WTC11 (cell line): Measurements from ENCODE around the gene PIGV. TPM values are rescaled to one million over a fixed set of nuclear protein-coding genes. Genes with fewer than 3 reads are reported as not detected.

Source experiments
- ATAC-seq: fragments of 200-7000 bp; cut with Tn5 transposase; 2 replicates; pipeline ENCODE4 v1.10.0; 2021; ENCODE audit warnings: mild to moderate bottlenecking, moderate library complexity
- CTCF ChIA-PET: fragments of 300-600 bp; sonication (Branson Sonifier 250); formaldehyde crosslinking; loops from one replicate; lab custom pipeline; 2021; ENCODE audit warnings: antibody characterized with exemption; lab: Charles Lee
- POLR2A ChIA-PET: fragments of 350-600 bp; sonication (Branson Sonifier 250); formaldehyde crosslinking; loops from one replicate; lab custom pipeline; 2021; ENCODE audit warnings: antibody characterized with exemption; lab: Charles Lee
- DNase-seq: peaks from one replicate; pipeline ENCODE4 v3.0.0; 2021; ENCODE audit warnings: low spot score
- H3K27ac Mint-ChIP-seq: 2 replicates; pipeline ENCODE4 v1.8.0; 2021; ENCODE audit warnings: mixed read lengths
- H3K27me3 Mint-ChIP-seq: 2 replicates; pipeline ENCODE4 v1.8.0; 2021; ENCODE audit warnings: low read depth, mild to moderate bottlenecking, moderate library complexity, mixed read lengths
- H3K36me3 Mint-ChIP-seq: 2 replicates; pipeline ENCODE4 v1.8.0; 2021; ENCODE audit warnings: mixed read lengths
- H3K4me1 Mint-ChIP-seq: 2 replicates; pipeline ENCODE4 v1.8.0; 2022; ENCODE audit warnings: mixed read lengths
- H3K4me3 Mint-ChIP-seq: 2 replicates; pipeline ENCODE4 v1.8.0; 2021; ENCODE audit warnings: mild to moderate bottlenecking, moderate library complexity, mixed read lengths
- H3K9me3 Mint-ChIP-seq: 2 replicates; pipeline ENCODE4 v1.8.0; 2021; ENCODE audit warnings: mixed read lengths
- CREB1 ChIP-seq: sonication (generic); formaldehyde crosslinking; IDR thresholded peaks from 2 replicates; pipeline ENCODE4 v1.8.0; 2023; ENCODE audit warnings: mild to moderate bottlenecking, missing genetic modification reagents
- ETV6 ChIP-seq: sonication (generic); formaldehyde crosslinking; IDR thresholded peaks from 2 replicates; pipeline ENCODE4 v1.8.1; 2022; ENCODE audit warnings: mild to moderate bottlenecking, missing genetic modification reagents
- IRF2 ChIP-seq: sonication (generic); formaldehyde crosslinking; IDR thresholded peaks from 2 replicates; pipeline ENCODE4 v1.8.0; 2022; ENCODE audit warnings: low read depth, missing genetic modification reagents, borderline replicate concordance
- JAZF1 ChIP-seq: fragments of 250-450 bp; sonication (Bioruptor Pico); IDR thresholded peaks from 2 replicates; pipeline ENCODE4 v1.9.0; 2021; ENCODE audit warnings: moderate library complexity, mild to moderate bottlenecking, inconsistent platforms
- TCF7 ChIP-seq: sonication (generic); formaldehyde crosslinking; IDR thresholded peaks from 2 replicates; pipeline ENCODE4 v1.8.0; 2022; ENCODE audit warnings: mild to moderate bottlenecking, low read depth, missing genetic modification reagents, moderate library complexity
- TEAD1 ChIP-seq: sonication (generic); formaldehyde crosslinking; IDR thresholded peaks from 2 replicates; pipeline ENCODE4 v1.8.0; 2022; ENCODE audit warnings: mild to moderate bottlenecking, missing genetic modification reagents
- ZBTB21 ChIP-seq: sonication (generic); formaldehyde crosslinking; IDR thresholded peaks from 2 replicates; pipeline ENCODE4 v1.8.1; 2023; ENCODE audit warnings: mild to moderate bottlenecking, missing genetic modification reagents, borderline replicate concordance
- ZNF219 ChIP-seq: sonication (generic); formaldehyde crosslinking; IDR thresholded peaks from 2 replicates; pipeline ENCODE4 v1.8.0; 2023; ENCODE audit warnings: missing genetic modification reagents, mild to moderate bottlenecking, borderline replicate concordance
- ZNF416 ChIP-seq: fragments of 250-450 bp; sonication (Bioruptor Pico); IDR thresholded peaks from 2 replicates; pipeline ENCODE4 v1.9.0; 2021; ENCODE audit warnings: mild to moderate bottlenecking, inconsistent platforms
- total RNA-seq: library from RNA; stranded (reverse); gene quantifications from 3 replicates; pipeline ENCODE4 v1.2.3, GENCODE V29; 2021
- TF ChIP-seq, protein P1 (sequence below): sonication (generic); formaldehyde crosslinking; IDR thresholded peaks from 2 replicates; pipeline ENCODE4 v1.8.1; 2022; ENCODE audit warnings: missing genetic modification reagents, borderline replicate concordance
- TF ChIP-seq, protein P2 (sequence below): sonication (generic); formaldehyde crosslinking; IDR thresholded peaks from 2 replicates; pipeline ENCODE4 v1.8.1; 2022; ENCODE audit warnings: mild to moderate bottlenecking, moderate library complexity, missing genetic modification reagents
- TF ChIP-seq, protein P3 (sequence below): sonication (generic); formaldehyde crosslinking; IDR thresholded peaks from 2 replicates; pipeline ENCODE4 v1.8.0; 2022; ENCODE audit warnings: mild to moderate bottlenecking, missing genetic modification reagents
- TF ChIP-seq, protein P4 (sequence below): sonication (generic); formaldehyde crosslinking; IDR thresholded peaks from 2 replicates; pipeline ENCODE4 v1.8.0; 2022; ENCODE audit warnings: mild to moderate bottlenecking, missing genetic modification reagents
- TF ChIP-seq, protein P5 (sequence below): fragments of 250-450 bp; sonication (Bioruptor Pico); IDR thresholded peaks from 2 replicates; pipeline ENCODE4 v1.9.0; 2021; ENCODE audit warnings: moderate library complexity, mild to moderate bottlenecking, inconsistent platforms, borderline replicate concordance
- TF ChIP-seq, protein P6 (sequence below): sonication (generic); formaldehyde crosslinking; IDR thresholded peaks from 2 replicates; pipeline ENCODE4 v1.8.1; 2023; ENCODE audit warnings: mild to moderate bottlenecking, missing genetic modification reagents, moderate library complexity
- TF ChIP-seq, protein P7 (sequence below): sonication (generic); formaldehyde crosslinking; IDR thresholded peaks from 2 replicates; pipeline ENCODE4 v1.8.1; 2023; ENCODE audit warnings: mild to moderate bottlenecking, missing genetic modification reagents

Gene PIGV
- total RNA-seq, 1 experiment from 2014 or later: 15.0 TPM

DNA sequence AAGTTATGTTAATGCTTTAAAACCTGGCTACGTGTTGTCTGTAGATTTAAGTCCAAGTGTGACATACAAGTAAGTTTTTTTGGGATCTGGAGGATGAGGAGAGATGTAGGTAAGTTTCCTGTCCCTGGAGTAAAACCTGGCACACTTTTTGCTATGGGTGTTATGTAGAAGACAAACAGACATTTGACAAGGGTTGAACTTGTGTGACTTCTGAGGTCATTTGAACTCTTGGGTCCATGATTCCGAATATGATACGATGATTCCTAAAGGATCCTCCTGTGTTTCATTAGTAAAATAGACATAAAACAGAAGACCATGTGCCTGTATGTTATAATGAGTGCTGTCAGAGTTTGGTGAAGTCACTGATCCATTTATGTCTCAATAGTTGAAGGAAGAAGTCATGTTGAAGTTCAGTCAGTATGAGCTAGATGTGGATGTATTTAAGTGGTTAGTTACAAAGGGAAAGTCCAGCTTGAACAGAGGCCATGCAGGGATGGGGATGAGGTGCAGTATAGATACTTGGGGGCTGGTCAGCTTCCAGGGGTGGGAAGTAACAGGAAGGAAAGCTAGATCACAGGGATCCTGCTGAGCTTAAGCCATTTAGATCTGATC lies 47.6 kb upstream of the PIGV start:
- DNase-seq: no peak
- ChIA-PET POLR2A (no interaction called here), CTCF (interaction anchor here (1.1 kb wide), 1 partner anchor 138 kb away, joined by 3 read pairs; no protein-coding TSS in a partner anchor)
- no peak for ATAC-seq
- H3K36me3 Mint-ChIP-seq: peaks cover 32% of the 10 kb centered on the region
- no peak overlapping the region for H3K4me3 Mint-ChIP-seq
- peaks cover 32% of the 10 kb centered on the region for H3K4me1 Mint-ChIP-seq
- H3K27ac Mint-ChIP-seq: peak overlapping the region; percentile 43
- no peaks in the 10 kb centered on the region for H3K27me3 Mint-ChIP-seq
- TF ChIP-seq TCF7 (CRISPR knock-in tag) (no peak), ZNF416 (CRISPR knock-in tag) (no peak), JAZF1 (CRISPR knock-in tag) (no peak), CREB1 (CRISPR knock-in tag) (no peak), IRF2 (no peak), TEAD1 (CRISPR knock-in tag) (no peak), ZBTB21 (CRISPR knock-in tag) (no peak), ETV6 (CRISPR knock-in tag) (no peak)
- TF ChIP-seq, protein P1, sequence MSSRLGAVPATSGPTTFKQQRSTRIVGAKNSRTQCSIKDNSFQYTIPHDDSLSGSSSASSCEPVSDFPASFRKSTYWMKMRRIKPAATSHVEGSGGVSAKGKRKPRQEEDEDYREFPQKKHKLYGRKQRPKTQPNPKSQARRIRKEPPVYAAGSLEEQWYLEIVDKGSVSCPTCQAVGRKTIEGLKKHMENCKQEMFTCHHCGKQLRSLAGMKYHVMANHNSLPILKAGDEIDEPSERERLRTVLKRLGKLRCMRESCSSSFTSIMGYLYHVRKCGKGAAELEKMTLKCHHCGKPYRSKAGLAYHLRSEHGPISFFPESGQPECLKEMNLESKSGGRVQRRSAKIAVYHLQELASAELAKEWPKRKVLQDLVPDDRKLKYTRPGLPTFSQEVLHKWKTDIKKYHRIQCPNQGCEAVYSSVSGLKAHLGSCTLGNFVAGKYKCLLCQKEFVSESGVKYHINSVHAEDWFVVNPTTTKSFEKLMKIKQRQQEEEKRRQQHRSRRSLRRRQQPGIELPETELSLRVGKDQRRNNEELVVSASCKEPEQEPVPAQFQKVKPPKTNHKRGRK (CRISPR knock-in tag): no peak
- TF ChIP-seq, protein P2, sequence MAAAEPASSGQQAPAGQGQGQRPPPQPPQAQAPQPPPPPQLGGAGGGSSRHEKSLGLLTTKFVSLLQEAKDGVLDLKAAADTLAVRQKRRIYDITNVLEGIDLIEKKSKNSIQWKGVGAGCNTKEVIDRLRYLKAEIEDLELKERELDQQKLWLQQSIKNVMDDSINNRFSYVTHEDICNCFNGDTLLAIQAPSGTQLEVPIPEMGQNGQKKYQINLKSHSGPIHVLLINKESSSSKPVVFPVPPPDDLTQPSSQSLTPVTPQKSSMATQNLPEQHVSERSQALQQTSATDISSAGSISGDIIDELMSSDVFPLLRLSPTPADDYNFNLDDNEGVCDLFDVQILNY: no peak
- TF ChIP-seq, protein P3, sequence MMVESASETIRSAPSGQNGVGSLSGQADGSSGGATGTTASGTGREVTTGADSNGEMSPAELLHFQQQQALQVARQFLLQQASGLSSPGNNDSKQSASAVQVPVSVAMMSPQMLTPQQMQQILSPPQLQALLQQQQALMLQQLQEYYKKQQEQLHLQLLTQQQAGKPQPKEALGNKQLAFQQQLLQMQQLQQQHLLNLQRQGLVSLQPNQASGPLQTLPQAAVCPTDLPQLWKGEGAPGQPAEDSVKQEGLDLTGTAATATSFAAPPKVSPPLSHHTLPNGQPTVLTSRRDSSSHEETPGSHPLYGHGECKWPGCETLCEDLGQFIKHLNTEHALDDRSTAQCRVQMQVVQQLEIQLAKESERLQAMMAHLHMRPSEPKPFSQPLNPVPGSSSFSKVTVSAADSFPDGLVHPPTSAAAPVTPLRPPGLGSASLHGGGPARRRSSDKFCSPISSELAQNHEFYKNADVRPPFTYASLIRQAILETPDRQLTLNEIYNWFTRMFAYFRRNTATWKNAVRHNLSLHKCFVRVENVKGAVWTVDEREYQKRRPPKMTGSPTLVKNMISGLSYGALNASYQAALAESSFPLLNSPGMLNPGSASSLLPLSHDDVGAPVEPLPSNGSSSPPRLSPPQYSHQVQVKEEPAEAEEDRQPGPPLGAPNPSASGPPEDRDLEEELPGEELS (CRISPR knock-in tag): no peak
- TF ChIP-seq, protein P4, sequence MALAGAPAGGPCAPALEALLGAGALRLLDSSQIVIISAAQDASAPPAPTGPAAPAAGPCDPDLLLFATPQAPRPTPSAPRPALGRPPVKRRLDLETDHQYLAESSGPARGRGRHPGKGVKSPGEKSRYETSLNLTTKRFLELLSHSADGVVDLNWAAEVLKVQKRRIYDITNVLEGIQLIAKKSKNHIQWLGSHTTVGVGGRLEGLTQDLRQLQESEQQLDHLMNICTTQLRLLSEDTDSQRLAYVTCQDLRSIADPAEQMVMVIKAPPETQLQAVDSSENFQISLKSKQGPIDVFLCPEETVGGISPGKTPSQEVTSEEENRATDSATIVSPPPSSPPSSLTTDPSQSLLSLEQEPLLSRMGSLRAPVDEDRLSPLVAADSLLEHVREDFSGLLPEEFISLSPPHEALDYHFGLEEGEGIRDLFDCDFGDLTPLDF (CRISPR knock-in tag): no peak
- TF ChIP-seq, all 79 proteins: peak for 0
- H3K9me3 Mint-ChIP-seq: no peaks in the 10 kb centered on the region

DNA sequence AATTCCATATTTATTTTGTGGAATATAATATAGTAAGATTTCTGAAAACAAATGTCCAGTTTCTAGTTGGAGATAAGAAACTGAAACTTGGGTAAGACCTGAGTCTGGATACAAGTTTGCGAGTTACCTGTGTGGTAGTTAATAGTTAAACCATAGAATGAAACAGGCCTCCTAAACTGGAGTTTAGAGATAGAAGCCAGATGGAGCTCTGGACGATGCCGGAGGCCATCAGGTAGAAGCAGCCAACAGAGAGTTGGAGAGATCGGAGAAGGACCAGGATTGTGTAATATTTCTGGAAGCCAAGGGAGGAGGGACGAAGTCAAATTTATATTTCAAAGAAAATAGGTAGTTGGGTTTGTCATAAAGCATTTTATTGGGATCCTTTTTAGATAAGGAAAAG lies 46.8 kb upstream of the PIGV start:
- ATAC-seq (no peak), DNase-seq (no peak)
- peak overlapping the region; percentile 22 for H3K27ac Mint-ChIP-seq
- no peaks in the 10 kb centered on the region for H3K9me3 Mint-ChIP-seq
- H3K4me3 Mint-ChIP-seq: no peak overlapping the region
- TF ChIP-seq, protein P5, sequence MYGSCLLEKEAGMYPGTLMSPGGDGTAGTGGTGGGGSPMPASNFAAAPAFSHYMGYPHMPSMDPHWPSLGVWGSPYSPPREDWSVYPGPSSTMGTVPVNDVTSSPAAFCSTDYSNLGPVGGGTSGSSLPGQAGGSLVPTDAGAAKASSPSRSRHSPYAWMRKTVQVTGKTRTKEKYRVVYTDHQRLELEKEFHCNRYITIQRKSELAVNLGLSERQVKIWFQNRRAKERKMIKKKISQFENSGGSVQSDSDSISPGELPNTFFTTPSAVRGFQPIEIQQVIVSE (CRISPR knock-in tag): no peak
- TF ChIP-seq, protein P6, sequence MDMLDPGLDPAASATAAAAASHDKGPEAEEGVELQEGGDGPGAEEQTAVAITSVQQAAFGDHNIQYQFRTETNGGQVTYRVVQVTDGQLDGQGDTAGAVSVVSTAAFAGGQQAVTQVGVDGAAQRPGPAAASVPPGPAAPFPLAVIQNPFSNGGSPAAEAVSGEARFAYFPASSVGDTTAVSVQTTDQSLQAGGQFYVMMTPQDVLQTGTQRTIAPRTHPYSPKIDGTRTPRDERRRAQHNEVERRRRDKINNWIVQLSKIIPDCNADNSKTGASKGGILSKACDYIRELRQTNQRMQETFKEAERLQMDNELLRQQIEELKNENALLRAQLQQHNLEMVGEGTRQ (CRISPR knock-in tag): no peak
- TF ChIP-seq, protein P7, sequence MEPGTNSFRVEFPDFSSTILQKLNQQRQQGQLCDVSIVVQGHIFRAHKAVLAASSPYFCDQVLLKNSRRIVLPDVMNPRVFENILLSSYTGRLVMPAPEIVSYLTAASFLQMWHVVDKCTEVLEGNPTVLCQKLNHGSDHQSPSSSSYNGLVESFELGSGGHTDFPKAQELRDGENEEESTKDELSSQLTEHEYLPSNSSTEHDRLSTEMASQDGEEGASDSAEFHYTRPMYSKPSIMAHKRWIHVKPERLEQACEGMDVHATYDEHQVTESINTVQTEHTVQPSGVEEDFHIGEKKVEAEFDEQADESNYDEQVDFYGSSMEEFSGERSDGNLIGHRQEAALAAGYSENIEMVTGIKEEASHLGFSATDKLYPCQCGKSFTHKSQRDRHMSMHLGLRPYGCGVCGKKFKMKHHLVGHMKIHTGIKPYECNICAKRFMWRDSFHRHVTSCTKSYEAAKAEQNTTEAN (CRISPR knock-in tag): no peak
- no peak for TF ChIP-seq ZNF219 (CRISPR knock-in tag)
- TF ChIP-seq, all 79 proteins: peak for 0
- peaks cover 34% of the 10 kb centered on the region for H3K36me3 Mint-ChIP-seq
- H3K27me3 Mint-ChIP-seq: no peaks in the 10 kb centered on the region
- CTCF ChIA-PET: interaction anchor here (1.1 kb wide), 1 partner anchor 139 kb away, joined by 3 read pairs; no protein-coding TSS in a partner anchor
- peaks cover 32% of the 10 kb centered on the region for H3K4me1 Mint-ChIP-seq
- POLR2A ChIA-PET: interaction anchor here (0.5 kb wide), 1 partner anchor 153 kb away, joined by 5 read pairs; no protein-coding TSS in a partner anchor
